K562 (cell line): ENCODE measurements around the gene SEMA6B. TPM values are rescaled to one million over a fixed set of nuclear protein-coding genes. Genes with fewer than 3 reads are reported as not detected.

ENCODE experiments used
- ATAC-seq: fragments of 200-7000 bp; cut with Tn5 transposase; 3 replicates; pipeline ENCODE4 v1.9.1; 2020; ENCODE audit warnings: moderate library complexity
- BruUV-seq: library from RNA; stranded (reverse); fragments of 400-500 nt; replicated peaks from 2 replicates; lab custom pipeline; 2021; lab: Mats Ljungman, UMichigan
- CTCF ChIA-PET: fragments of 300-600 bp; formaldehyde crosslinking; extraction: SDS; loops from one replicate; lab custom pipeline; 2021; ENCODE audit warnings: low intra/inter-chr PET ratio; lab: Yijun Ruan, JAX
- POLR2A ChIA-PET: fragments of 300-600, 350-650 bp; sonication (Branson Sonifier 250); formaldehyde crosslinking; extraction: SDS; loops from one replicate; lab custom pipeline; 2021; ENCODE audit warnings: antibody characterized with exemption, inconsistent platforms; lab: Yijun Ruan, JAX
- DNase-seq, 4 experiments: peaks; one replicate each; pipeline versions ENCODE4 v3.0.0 to v3.0.0-alpha.2; 2011 to 2018; ENCODE audit warnings: low spot score in 3 of 4, mixed read lengths in 3 of 4; ENCODE audit errors: extremely low read depth in 1 of 4
- FAIRE-seq: peaks from 2 replicates; lab custom pipeline; 2011; peaks lifted over from hg19 to GRCh38; lab: Jason Lieb, UNC
- H2AFZ ChIP-seq: 2 replicates; pipeline ENCODE4 v1.6.0; 2011; ENCODE audit warnings: low read depth, low read length, control low read depth, inconsistent platforms
- H3K27ac ChIP-seq: fragments of 200-600 bp; 3 replicates; pipeline ENCODE4 v1.8.0; 2011; ENCODE audit warnings: low read depth, mild to moderate bottlenecking, control low read depth, inconsistent platforms, low read length, moderate library complexity, mixed read lengths; ENCODE audit errors: extremely low read depth
- H3K27me3 ChIP-seq, 2 experiments: fragments of 300-600 bp in 1 of 2; 2 replicates in 1 of 2; 3 replicates in 1 of 2; pipeline versions ENCODE4 v1.6.0 to v1.8.0; 2011; ENCODE audit warnings: inconsistent platforms in 2 of 2, low read length in 2 of 2, mild to moderate bottlenecking in 1 of 2, mixed read lengths in 1 of 2, moderate library complexity in 1 of 2; ENCODE audit not compliant: control insufficient read depth in 2 of 2, insufficient read depth in 2 of 2
- H3K36me3 ChIP-seq: fragments of 300-600 bp; 3 replicates; pipeline ENCODE4 v1.8.0; 2011; ENCODE audit warnings: mild to moderate bottlenecking, low read length, inconsistent platforms; ENCODE audit not compliant: control insufficient read depth, insufficient read depth
- H3K4me1 ChIP-seq, 2 experiments: fragments of 200-600 bp in 1 of 2; replicated peaks in 1 of 2; 2 replicates in 1 of 2; 3 replicates in 1 of 2; pipeline versions ENCODE4 v1.5.1 to v1.8.0; 2011; ENCODE audit warnings: inconsistent platforms in 2 of 2, low read length in 2 of 2, mild to moderate bottlenecking in 1 of 2, mixed read lengths in 1 of 2, moderate library complexity in 1 of 2; ENCODE audit not compliant: control insufficient read depth in 2 of 2, insufficient read depth in 2 of 2
- H3K4me2 ChIP-seq: 2 replicates; pipeline ENCODE4 v1.6.1; 2011; ENCODE audit warnings: low read length, control low read depth, inconsistent platforms, mixed read lengths; ENCODE audit not compliant: insufficient read depth
- H3K4me3 ChIP-seq: fragments of 200-600 bp; sonication (generic), shearing (Covaris generic); 2 replicates; pipeline ENCODE4 v1.5.1; 2016; ENCODE audit warnings: control low read depth, inconsistent platforms
- H3K79me2 ChIP-seq: fragments of 200-600 bp; 3 replicates; pipeline ENCODE4 v1.8.0; 2011; ENCODE audit warnings: low read length, inconsistent platforms; ENCODE audit not compliant: control insufficient read depth, insufficient read depth
- H3K9ac ChIP-seq, 2 experiments: 2 replicates each; pipeline versions ENCODE4 v1.6.0 to v1.6.1; 2011; ENCODE audit warnings: low read depth in 2 of 2, low read length in 2 of 2, control low read depth in 1 of 2, inconsistent platforms in 1 of 2, mild to moderate bottlenecking in 1 of 2, mixed read lengths in 1 of 2; ENCODE audit not compliant: insufficient read depth in 1 of 2
- H3K9me1 ChIP-seq: one replicate; pipeline ENCODE4 v1.6.0; 2011; ENCODE audit warnings: inconsistent platforms, mild to moderate bottlenecking, low read length, moderate library complexity; ENCODE audit not compliant: control insufficient read depth, insufficient read depth
- H3K9me3 ChIP-seq: replicated peaks from 2 replicates; pipeline ENCODE4 v1.5.1; 2011; ENCODE audit warnings: low read depth, low read length, inconsistent platforms; ENCODE audit not compliant: control insufficient read depth, insufficient read depth
- H4K20me1 ChIP-seq: replicated peaks from 2 replicates; pipeline ENCODE4 v1.6.1; 2011; ENCODE audit warnings: low read length, inconsistent platforms, mixed read lengths; ENCODE audit not compliant: control insufficient read depth, insufficient read depth
- CBX1 ChIP-seq: sonication (generic); IDR thresholded peaks from 2 replicates; pipeline ENCODE4 v1.6.1; 2016; ENCODE audit warnings: antibody characterized with exemption, low read depth, mild to moderate bottlenecking
- KLF16 ChIP-seq: IDR thresholded peaks from 2 replicates; pipeline ENCODE4 v1.6.1; 2016; ENCODE audit warnings: antibody characterized with exemption
- NFXL1 ChIP-seq: fragments of 450-650 bp; formaldehyde crosslinking; IDR thresholded peaks from 2 replicates; pipeline ENCODE4 v1.4.0; 2021; ENCODE audit warnings: mild to moderate bottlenecking
- POLR2AphosphoS5 ChIP-seq: IDR thresholded peaks from 2 replicates; pipeline ENCODE4 v1.6.1; 2011; ENCODE audit warnings: mild to moderate bottlenecking, low read depth, low read length, moderate library complexity; ENCODE audit not compliant: control insufficient read depth, insufficient read depth
- RBM25 ChIP-seq: fragments of 200-400 bp; formaldehyde crosslinking; IDR thresholded peaks from 2 replicates; pipeline ENCODE4 v1.6.1; 2018; ENCODE audit warnings: low read length, low read depth, moderate library complexity; ENCODE audit not compliant: severe bottlenecking
- TEAD4 ChIP-seq, 2 experiments: sonication (generic) in 1 of 2; formaldehyde crosslinking in 1 of 2; IDR thresholded peaks; 2 replicates each; pipeline versions ENCODE4 v1.6.1 to v1.8.0; 2012 to 2022; ENCODE audit warnings: borderline replicate concordance in 1 of 2, inconsistent platforms in 1 of 2, low read length in 1 of 2, mild to moderate bottlenecking in 1 of 2, missing genetic modification reagents in 1 of 2
- TSHZ1 ChIP-seq: fragments of 250-450 bp; sonication (Bioruptor Pico); IDR thresholded peaks from 2 replicates; pipeline ENCODE4 v1.4.0; 2020; ENCODE audit warnings: mild to moderate bottlenecking, moderate library complexity
- ZNF121 ChIP-seq: sonication (generic); formaldehyde crosslinking; conservative IDR thresholded peaks from 2 replicates; pipeline ENCODE4 v1.8.0; 2022; ENCODE audit warnings: missing genetic modification reagents
- WGBS: fragments of 100-300 bp; shearing (Covaris generic); methylation state at CpG from one replicate; pipeline ENCODE4 v1.1.6; 2016; ENCODE audit warnings: low coverage, mixed read lengths; ENCODE audit not compliant: insufficient coverage; ENCODE audit errors: missing lambda C conversion rate; 5-methylcytosine and 5-hydroxymethylcytosine counted together
- in situ Hi-C: fragments of 300-500 bp; cut with MboI; formaldehyde crosslinking; loops from 4 replicates; pipeline ENCODE4 v1.15.0; 2018; ENCODE audit warnings: inconsistent platforms, mixed read lengths
- intact Hi-C: fragments of 100-400 bp; cut with micrococcal nuclease; formaldehyde crosslinking; loops from 2 replicates; pipeline ENCODE4 v1.14.2; 2022
- polyA plus RNA-seq, 8 experiments: library from polyadenylated mRNA; depleted of rRNA in 4 of 8; stranded (reverse) in 5 of 8; unstranded in 3 of 8; fragments of >200 nt; fragmentation: Nextera tagmentation in 2 of 8; fragmentation: Illumina TruSeq in 1 of 8; extraction: Ambion mirVana in 2 of 8; extraction: Trizol in 1 of 8; gene quantifications; 2 replicates each; pipeline versions ENCODE4 v1.2.1 to v1.2.3, GENCODE V29; 2011 to 2014; ENCODE audit warnings: inconsistent platforms in 1 of 8, missing spikeins in 1 of 8
- total RNA-seq, 7 experiments: library from RNA; depleted of rRNA in 6 of 7; stranded (reverse); fragments of >200 nt in 6 of 7; fragmentation: Illumina TruSeq in 2 of 7; extraction: Trizol in 2 of 7; gene quantifications; 2 replicates each; pipeline versions ENCODE4 v1.2.1 to v1.2.3, GENCODE V29; 2011 to 2021; ENCODE audit warnings: low replicate concordance in 1 of 7

Gene SEMA6B
- total and polyA plus RNA-seq, 9 of the 15 experiments (the other 6 are each of a cell fraction or from before 2014, with no cell fraction given) = 0.65 to 4.6 (median 2.5) TPM; not detected in 2

- no peak for DNase-seq
- Histone ChIP-seq H4K20me1 (no peaks in the 10 kb centered on the region; the same call in 1 of the 2 replicates), H3K36me3 (no peaks in the 10 kb centered on the region), H3K4me2 (no peak overlapping the region), H3K9me3 (no peaks in the 10 kb centered on the region), H3K27me3 (no peaks in the 10 kb centered on the region), H3K9me1 (peaks cover 2% of the 10 kb centered on the region), H3K27ac (no peak overlapping the region), H3K4me1 (peaks cover 18 to 40% of the 10 kb centered on the region in 2 experiments), H3K4me3 (no peak overlapping the region), H3K9ac (no peak overlapping the region), H3K79me2 (no peaks in the 10 kb centered on the region), H2AFZ (no peak overlapping the region)
- intact Hi-C loops (no loop called here), in situ Hi-C loops (loop anchor here (10.0 kb wide), 1 partner anchor 224 kb away; the partner anchor contains the start of gene FEM1A)
- no peak for FAIRE-seq
- ChIA-PET POLR2A (interaction anchor here (0.5 to 1.3 kb wide), 5 partner anchors 9 to 61 kb away, joined by 3 to 4 read pairs (median 3); no protein-coding TSS in a partner anchor), CTCF (no interaction called here)
- ATAC-seq = no peak
- no TSS peak for BruUV-seq
- TF ChIP-seq KLF16 (no peak), TEAD4 (IDR thresholded peaks at IDR 0.05; ENCODE audit: low read length) (no peak), TEAD4 (CRISPR knock-in tag; IDR thresholded peaks at IDR 0.05; ENCODE audit: borderline replicate concordance) (no peak), TSHZ1 (CRISPR knock-in tag) (no peak), CBX1 (no peak), ZNF121 (CRISPR knock-in tag) (peak; percentile 94), POLR2AphosphoS5 (no peak), RBM25 (peak; percentile 4), NFXL1 (CRISPR knock-in tag) (no peak)
- WGBS = 92% methylated on average over 4 of the region's 5 CpGs
Observed at GRCh38 chr19:4570916-4571304, 11.4 kb upstream of the SEMA6B start.
